Measurements from ENCODE around the gene ADAP1.
"Not testable (repeated sequence)": the region's sequence is repeated elsewhere in the genome, so short reads cannot be mapped to it uniquely, and the experiment has no call there.

ADAP1 gene, protein sequence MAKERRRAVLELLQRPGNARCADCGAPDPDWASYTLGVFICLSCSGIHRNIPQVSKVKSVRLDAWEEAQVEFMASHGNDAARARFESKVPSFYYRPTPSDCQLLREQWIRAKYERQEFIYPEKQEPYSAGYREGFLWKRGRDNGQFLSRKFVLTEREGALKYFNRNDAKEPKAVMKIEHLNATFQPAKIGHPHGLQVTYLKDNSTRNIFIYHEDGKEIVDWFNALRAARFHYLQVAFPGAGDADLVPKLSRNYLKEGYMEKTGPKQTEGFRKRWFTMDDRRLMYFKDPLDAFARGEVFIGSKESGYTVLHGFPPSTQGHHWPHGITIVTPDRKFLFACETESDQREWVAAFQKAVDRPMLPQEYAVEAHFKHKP

DNA sequence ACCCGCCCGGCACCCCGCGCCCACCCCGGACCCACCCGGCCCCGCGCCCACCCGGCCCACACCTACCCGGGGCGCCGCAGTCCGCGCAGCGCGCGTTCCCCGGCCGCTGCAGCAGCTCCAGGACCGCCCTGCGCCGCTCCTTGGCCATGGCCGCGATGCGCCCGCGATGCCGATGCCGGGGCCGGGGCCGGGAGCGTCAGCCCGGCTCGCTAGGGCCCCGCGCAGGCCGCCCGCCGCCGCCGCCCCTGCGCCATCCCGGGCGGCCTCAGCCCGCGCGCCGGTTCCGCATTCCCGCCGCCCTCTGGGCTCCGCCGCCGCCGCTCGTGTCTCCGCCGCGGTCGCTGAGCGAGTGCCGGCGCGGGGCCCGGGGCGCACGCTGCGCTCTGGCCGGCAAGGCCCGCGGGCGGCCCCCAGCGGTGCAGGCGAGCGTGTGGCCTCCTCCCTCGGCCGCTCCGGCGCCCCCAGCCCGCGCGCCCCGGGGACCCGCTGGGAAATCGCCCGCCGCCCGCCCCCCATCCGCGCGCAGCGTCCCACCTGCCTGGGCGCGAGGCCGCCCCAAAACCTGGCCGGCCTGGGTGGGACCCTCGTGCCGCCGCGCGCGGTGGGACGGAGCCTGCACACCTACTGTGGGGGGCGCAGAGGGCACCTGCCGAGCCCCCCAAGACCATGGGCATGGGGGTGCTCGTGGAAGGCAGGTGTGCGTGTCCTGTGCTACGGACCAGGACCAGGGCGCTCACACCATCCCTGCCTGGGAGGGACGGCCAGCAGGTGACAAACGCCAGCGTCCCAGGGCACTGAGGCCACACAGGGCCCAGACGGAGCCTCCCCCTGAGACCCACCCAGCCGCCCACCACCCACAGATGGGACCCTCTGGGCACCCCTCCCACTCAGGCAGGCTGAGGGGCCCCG, at the start of gene ADAP1:
TSS of gene ADAP1 (minus strand) at position 351 of the 909 bp plus-strand sequence. CDS start at position 148, 203 bp downstream.
- Histone ChIP-seq H2AFZ (ENCODE audit: low read depth, low read length) (no peak within 1 kb of the TSS), H3K4me3 (ENCODE audit: low read length) (peak within 1 kb of the TSS; percentile 50), H3K4me1 (ENCODE audit: insufficient read depth, low read length) (peaks cover 8% of the 10 kb centered on the region), H3K9me3 (ENCODE audit: low read length) (no peaks in the 10 kb centered on the region), H3K27me3 (ENCODE audit: insufficient read depth, low read length) (peaks cover 24% of the 10 kb centered on the region), H3K36me3 (ENCODE audit: insufficient read depth, low read length) (no peaks in the 10 kb centered on the region)

DNA sequence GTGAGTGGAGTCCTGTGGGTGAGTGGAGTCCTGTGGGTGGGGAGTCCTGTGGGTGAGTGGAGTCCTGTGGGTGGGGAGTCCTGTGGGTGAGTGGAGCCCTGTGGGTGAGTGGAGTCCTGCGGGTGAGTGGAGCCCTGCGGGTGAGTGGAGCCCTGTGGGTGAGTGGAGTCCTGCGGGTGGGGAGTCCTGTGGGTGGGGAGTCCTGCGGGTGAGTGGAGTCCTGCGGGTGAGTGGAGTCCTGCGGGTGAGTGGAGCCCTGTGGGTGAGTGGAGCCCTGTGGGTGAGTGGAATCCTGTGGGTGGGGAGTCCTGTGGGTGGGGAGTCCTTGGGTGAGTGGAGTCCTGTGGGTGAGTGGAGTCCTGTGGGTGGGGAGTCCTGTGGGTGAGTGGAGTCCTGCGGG, 48.0 kb upstream of the ADAP1 start:
- H3K4me3 ChIP-seq (ENCODE audit: low read length); H3K9me3 ChIP-seq (ENCODE audit: low read length); H3K27me3 ChIP-seq (ENCODE audit: insufficient read depth, low read length); H3K4me1 ChIP-seq (ENCODE audit: insufficient read depth, low read length); H2AFZ ChIP-seq (ENCODE audit: low read depth, low read length): not testable (repeated sequence)
- peaks cover 25% of the 10 kb centered on the region for H3K36me3 ChIP-seq (ENCODE audit: insufficient read depth, low read length)

DNA sequence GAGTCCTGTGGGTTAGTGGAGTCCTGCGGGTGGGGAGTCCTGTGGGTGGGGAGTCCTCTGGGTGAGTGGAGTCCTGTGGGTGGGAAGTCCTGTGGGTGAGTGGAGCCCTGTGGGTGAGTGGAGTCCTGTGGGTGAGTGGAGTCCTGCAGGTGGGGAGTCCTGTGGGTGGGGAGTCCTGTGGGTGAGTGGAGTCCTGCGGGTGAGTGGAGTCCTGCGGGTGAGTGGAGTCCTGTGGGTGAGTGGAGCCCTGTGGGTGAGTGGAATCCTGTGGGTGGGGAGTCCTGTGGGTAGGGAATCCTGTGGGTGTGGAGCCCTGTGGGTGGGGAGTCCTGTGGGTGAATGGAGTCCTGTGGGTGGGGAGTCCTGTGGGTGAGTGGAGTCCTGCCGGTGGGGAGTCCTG, 47.5 kb upstream of the ADAP1 start:
- H3K4me1 ChIP-seq (ENCODE audit: insufficient read depth, low read length); H3K4me3 ChIP-seq (ENCODE audit: low read length); H2AFZ ChIP-seq (ENCODE audit: low read depth, low read length); H3K27me3 ChIP-seq (ENCODE audit: insufficient read depth, low read length); H3K9me3 ChIP-seq (ENCODE audit: low read length): not testable (repeated sequence)
- H3K36me3 ChIP-seq (ENCODE audit: insufficient read depth, low read length) = peaks cover 22% of the 10 kb centered on the region

DNA sequence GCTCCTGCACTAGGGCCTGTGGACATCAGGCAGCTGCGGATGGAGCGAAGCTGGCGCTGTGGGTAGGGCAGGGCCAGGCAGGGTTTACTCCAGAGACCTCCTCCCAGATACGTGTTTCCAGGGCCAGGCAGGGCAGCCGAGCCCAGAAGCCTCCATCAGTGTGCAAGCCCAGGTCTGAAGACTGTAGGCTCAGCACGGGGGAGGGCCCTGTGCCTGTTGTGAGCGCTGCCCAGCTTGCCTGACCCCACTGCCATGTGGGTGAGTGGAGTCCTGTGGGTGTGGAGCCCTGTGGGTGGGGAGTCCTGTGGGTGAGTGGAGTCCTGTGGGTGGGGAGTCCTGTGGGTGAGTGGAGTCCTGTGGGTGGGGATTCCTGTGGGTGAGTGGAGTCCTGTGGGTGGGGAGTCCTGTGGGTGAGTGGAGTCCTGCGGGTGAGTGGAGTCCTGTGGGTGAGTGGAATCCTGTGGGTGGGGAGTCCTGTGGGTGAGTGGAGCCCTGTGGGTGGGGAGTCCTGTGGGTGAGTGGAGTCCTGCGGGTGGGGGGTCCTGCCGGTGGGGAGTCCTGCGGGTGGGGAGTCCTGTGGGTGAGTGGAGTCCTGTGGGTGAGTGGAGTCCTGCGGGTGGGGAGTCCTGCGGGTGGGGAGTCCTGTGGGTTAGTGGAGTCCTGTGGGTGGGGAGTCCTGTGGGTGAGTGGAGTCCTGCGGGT, 46.7 kb upstream of the ADAP1 start:
- not testable (repeated sequence) for H3K4me1 ChIP-seq (ENCODE audit: insufficient read depth, low read length); H3K9me3 ChIP-seq (ENCODE audit: low read length); H3K4me3 ChIP-seq (ENCODE audit: low read length); H2AFZ ChIP-seq (ENCODE audit: low read depth, low read length); H3K27me3 ChIP-seq (ENCODE audit: insufficient read depth, low read length)
- peaks cover 25% of the 10 kb centered on the region for H3K36me3 ChIP-seq (ENCODE audit: insufficient read depth, low read length)

DNA sequence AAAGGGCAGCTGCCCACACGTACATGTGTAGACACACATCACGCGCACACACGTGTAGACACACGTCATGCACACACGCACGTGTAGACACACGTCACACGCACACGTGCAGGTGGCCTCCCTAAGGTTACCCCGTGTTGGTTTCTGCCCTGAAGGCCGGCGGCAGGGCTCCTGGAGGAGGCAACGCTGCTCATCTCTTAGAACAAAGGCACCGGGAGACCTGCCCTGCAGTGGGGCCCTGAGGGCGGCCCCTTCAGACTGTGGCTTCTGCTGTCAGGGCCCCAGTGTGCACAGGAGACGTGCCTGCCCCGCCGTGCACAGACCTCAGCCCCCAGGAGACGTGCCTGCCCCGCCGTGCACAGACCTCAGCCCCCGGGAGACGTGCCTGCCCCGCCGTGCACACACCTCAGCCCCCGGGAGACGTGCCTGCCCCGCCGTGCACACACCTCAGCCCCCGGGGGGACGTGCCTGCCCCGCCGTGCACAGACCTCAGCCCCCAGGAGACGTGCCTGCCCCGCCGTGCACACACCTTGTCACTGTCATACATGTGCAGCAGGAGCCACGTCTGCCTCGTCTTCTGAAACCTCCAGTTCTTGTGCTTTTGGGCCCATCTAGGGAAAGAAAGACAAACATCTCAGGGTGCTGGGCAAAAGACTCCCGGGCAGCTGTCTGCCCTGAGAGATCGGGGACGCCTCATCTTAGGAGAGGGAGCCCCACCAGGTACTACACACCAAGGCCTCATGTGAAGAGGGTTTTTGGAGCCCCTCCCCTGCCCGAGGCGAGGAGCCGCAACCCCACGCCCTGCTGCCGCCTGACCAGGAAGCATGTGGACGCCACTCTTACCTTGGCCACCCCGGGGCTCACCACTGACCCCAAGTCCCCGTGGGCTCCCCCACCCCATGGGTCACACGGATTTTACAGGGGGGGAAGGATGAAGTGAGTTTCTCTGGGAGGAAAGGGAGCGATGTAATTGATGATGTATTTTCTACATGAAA, 45.8 kb upstream of the ADAP1 start:
- Histone ChIP-seq H3K9me3 (ENCODE audit: low read length) (no peaks in the 10 kb centered on the region), H3K4me3 (ENCODE audit: low read length) (no peak overlapping the region)

DNA sequence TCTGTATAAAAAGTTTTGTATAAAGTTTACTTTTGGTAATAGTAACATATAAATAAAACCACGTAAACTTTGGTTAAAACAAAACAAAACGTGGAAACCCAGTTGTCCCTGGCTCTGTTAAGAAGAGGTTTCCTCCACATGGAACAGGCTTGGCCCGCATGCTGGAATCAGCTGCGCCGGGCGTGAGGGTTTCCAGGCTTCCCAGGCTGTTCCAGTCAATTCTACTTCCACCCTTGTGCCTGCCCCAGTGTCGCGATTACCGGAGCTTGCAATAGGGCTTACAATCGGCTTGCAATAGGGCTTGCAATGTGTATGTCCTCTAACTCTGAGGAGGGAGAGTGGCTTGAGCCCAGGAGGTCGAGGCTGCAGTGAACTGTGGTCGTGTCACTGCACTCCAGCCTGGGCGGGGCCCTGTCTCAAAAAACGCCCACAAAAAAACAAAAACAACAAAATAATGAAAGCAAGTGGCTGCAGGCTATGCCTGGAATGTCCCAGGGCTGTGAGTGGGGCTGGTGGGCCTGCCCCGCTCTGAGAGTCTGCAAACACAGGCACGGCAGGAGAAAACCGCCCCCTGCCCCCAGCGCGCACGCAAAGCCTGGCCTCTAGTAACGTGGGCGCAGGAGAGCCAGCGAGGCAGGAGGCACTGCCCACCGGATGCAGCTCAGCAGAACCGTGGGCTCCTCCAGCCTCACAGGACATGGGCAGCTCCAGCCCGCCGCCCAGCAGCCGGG, 44.8 kb upstream of the ADAP1 start:
- Histone ChIP-seq H3K4me1 (ENCODE audit: insufficient read depth, low read length) (no peaks in the 10 kb centered on the region), H3K9me3 (ENCODE audit: low read length) (no peaks in the 10 kb centered on the region), H3K36me3 (ENCODE audit: insufficient read depth, low read length) (peaks cover 25% of the 10 kb centered on the region), H2AFZ (ENCODE audit: low read depth, low read length) (no peak overlapping the region), H3K4me3 (ENCODE audit: low read length) (no peak overlapping the region), H3K27me3 (ENCODE audit: insufficient read depth, low read length) (no peaks in the 10 kb centered on the region)

More for the DNA sequence above, 45.8 kb upstream of the ADAP1 start:
- no peaks in the 10 kb centered on the region for H3K27me3 ChIP-seq (ENCODE audit: insufficient read depth, low read length)
- peaks cover 29% of the 10 kb centered on the region for H3K36me3 ChIP-seq (ENCODE audit: insufficient read depth, low read length)
- H2AFZ ChIP-seq (ENCODE audit: low read depth, low read length) = no peak overlapping the region
- H3K4me1 ChIP-seq (ENCODE audit: insufficient read depth, low read length) = no peaks in the 10 kb centered on the region

DNA sequence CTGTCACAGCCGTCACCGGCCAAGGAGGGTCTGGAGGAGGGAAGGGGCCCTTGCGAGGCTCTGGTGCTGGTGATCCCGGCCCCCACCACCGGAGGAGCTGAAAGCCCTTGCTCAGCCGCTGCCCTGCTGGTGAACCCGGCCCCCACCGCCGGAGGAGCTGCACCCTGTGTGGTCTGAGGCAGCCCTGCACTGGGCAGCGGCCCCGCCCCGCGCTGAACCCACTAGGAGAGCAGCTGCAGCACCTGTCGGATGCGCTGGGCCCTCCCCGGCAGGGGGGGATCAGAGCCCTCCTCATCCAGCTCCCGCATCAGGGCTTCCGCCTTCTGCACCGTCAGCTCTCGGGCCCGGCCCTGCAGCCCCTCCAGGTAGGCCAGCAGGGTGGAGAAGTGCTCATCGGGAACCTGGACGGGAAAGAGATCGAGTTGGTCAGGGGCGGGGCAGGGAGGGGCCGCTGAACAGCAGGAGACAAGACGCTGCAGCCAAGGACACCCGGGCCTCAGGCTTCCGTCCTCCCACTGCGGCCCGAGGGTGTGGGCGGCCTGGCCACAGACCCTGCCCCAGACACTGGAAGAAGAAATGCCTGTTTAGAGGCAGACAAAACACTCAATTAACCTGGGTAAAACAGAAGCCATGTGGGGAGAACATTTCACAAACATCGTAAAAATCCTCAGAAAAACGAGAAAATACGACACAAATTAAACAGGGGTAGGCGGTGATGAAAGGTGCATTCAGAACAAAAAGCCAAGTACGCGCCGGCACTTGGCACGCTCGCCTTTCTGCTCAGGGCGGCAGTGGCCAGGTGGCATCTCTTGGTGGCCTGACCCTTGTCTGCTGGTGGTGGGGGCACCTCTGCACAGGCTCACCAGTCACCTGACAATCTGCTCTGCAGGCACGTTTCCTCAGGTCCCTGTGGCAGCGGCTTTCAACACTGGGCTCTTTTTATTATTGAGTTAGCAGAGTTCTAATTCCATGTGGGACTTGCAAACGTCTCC, 43.2 kb upstream of the ADAP1 start:
- H2AFZ ChIP-seq (ENCODE audit: low read depth, low read length) = no peak overlapping the region
- peaks cover 20% of the 10 kb centered on the region for H3K36me3 ChIP-seq (ENCODE audit: insufficient read depth, low read length)
- H3K4me3 ChIP-seq (ENCODE audit: low read length) = no peak overlapping the region
- no peaks in the 10 kb centered on the region for H3K9me3 ChIP-seq (ENCODE audit: low read length)
- H3K4me1 ChIP-seq (ENCODE audit: insufficient read depth, low read length) = peaks cover 8% of the 10 kb centered on the region
- no peaks in the 10 kb centered on the region for H3K27me3 ChIP-seq (ENCODE audit: insufficient read depth, low read length)

DNA sequence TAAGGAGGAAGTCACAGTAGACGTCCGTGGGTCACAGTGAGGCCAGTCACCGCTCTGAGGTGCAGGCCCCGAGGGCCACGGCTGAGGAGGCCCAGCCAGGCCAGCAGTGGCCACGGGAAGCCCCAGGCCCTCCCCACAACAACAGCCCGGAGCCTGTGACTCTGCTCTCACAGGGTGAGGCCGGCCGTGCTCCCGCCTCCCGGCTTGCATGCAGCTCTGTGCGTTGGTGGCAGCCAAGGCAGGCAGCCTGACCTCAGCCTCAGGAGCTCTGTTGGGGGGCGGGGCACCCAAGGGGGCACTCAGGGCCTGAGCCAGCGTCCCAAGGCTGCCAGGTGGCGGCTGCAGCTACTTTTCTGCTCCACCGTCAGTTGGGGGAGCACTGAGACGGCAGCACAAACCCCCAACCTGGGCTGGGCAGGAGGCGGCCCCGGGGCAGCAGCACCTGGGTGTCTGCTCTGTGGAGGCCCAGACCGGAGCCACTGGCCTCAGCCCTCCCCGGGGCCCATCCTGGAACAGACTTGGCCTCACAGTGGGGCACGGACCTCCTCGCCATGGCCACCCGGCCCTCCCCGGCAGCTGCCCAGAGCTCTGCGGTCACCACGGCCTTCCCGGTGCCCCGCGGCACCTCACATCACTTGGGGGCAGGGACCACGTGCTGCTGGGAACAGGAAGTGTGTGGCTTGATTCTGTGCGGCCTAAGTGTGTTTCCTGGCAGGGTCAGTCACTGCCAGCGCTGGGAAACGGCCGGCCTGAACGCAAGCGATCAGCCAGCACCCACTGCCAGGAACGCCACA, 41.8 kb upstream of the ADAP1 start:
- no peaks in the 10 kb centered on the region for H3K27me3 ChIP-seq (ENCODE audit: insufficient read depth, low read length)
- peaks cover 10% of the 10 kb centered on the region for H3K4me1 ChIP-seq (ENCODE audit: insufficient read depth, low read length)
- no peak overlapping the region for H2AFZ ChIP-seq (ENCODE audit: low read depth, low read length)
- no peak overlapping the region for H3K4me3 ChIP-seq (ENCODE audit: low read length)
- peaks cover 20% of the 10 kb centered on the region for H3K36me3 ChIP-seq (ENCODE audit: insufficient read depth, low read length)
- no peaks in the 10 kb centered on the region for H3K9me3 ChIP-seq (ENCODE audit: low read length)

DNA sequence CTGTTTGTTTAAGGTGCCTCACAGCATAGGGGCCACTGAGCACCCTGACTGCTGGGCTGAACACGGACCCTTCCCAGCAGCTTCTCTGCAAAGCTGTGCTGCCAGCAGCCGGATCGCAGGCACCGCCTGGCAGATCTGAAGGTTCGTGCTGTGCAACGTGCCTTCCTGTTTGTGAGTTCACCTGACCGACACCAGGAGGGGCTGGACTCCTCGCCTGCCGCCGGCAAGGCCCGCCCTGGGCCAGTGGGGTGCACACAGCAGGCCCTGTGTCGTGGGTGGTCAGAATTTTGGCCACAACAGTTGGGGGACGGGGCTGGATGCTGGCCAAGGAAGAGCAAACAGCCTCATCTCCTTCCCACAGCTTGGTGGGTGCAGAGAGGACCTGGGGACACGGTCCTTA, 41.1 kb upstream of the ADAP1 start:
- no peaks in the 10 kb centered on the region for H3K9me3 ChIP-seq (ENCODE audit: low read length)
- H3K36me3 ChIP-seq (ENCODE audit: insufficient read depth, low read length) = peaks cover 20% of the 10 kb centered on the region
- H3K4me3 ChIP-seq (ENCODE audit: low read length) = no peak overlapping the region
- peaks cover 10% of the 10 kb centered on the region for H3K4me1 ChIP-seq (ENCODE audit: insufficient read depth, low read length)
- H3K27me3 ChIP-seq (ENCODE audit: insufficient read depth, low read length) = no peaks in the 10 kb centered on the region
- no peak overlapping the region for H2AFZ ChIP-seq (ENCODE audit: low read depth, low read length)

DNA sequence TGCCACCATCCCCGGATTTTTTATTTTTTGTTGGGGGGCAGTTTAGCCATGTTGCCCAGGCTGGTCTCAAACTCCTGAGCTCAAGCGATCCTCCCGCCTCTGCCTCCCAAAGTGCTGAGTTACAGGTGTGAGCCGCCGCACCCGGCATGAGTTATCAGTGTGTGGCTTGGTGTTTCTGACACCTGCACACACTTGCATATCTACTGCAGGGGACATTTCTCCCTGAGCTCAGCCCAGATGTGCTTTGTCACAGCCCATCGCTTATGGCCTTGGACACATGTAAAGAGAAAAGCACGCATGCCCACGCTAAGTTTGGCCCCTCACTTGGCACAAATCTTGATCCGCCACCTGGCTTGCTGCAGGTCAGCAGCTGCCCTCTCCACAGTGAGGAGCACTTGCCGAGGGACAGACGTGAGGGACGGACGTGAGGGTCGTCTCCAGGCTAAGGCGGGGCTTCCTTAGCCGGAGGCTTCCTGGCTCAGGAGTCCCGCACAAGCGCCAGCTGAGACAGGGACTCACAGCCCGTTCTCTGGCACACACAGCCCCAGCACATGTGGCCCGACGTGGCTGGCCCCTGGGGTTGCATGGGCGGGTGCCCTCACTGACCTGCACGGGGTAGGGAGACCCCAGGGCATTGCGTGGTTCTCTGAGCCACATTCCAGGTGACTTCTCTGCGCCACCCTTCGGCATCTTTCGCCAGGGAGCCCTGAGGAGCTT, 40.3 kb upstream of the ADAP1 start:
- Histone ChIP-seq H3K36me3 (ENCODE audit: insufficient read depth, low read length) (peaks cover 20% of the 10 kb centered on the region), H3K4me1 (ENCODE audit: insufficient read depth, low read length) (peaks cover 10% of the 10 kb centered on the region), H3K27me3 (ENCODE audit: insufficient read depth, low read length) (no peaks in the 10 kb centered on the region), H2AFZ (ENCODE audit: low read depth, low read length) (no peak overlapping the region), H3K4me3 (ENCODE audit: low read length) (no peak overlapping the region), H3K9me3 (ENCODE audit: low read length) (no peaks in the 10 kb centered on the region)

Measured in neuron (in vitro differentiated cells).